Dermis microvascular lymphatic vessel endothelial cell (primary cell): ENCODE measurements around the gene AGA. TPM values are rescaled to one million over a fixed set of nuclear protein-coding genes. Genes with fewer than 3 reads are reported as not detected.

Source experiments
- DNase-seq, 2 donors: peaks; one replicate each; pipeline versions ENCODE4 v3.0.0 to v3.0.0-alpha.2; 2010; ENCODE audit warnings: low read depth in 2 of 2
- total RNA-seq: library from RNA; depleted of rRNA; stranded (reverse); fragments of >200 nt; gene quantifications from 2 replicates; pipeline ENCODE4 v1.2.1, GENCODE V29; 2014

Gene AGA
- total RNA-seq, 1 donor from 2014 or later, result 28.2 TPM

DNA sequence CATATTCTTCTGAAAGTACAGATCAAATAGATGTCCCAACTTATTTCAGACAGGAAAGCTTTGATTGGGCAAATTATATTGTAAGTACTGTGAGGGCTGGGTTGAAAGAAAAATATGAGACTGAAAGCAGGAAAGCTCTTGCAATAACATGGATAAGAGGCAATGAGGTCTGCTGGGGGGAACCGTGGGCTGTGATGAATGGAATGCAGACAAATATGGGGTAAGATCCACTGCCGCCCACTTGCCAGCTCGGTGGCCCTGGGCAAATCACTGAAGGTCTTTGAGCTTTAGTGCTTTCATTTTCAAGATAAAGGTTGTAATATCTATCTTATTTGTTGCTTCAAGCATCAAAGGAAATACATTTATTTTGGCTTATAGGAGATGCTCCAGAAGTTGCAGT is 51.0 kb downstream of the AGA start:
- DNase-seq, result no peak

- no peak for DNase-seq
Observed at GRCh38 chr4:177386278-177386815, 55.9 kb downstream of the AGA start.

DNA sequence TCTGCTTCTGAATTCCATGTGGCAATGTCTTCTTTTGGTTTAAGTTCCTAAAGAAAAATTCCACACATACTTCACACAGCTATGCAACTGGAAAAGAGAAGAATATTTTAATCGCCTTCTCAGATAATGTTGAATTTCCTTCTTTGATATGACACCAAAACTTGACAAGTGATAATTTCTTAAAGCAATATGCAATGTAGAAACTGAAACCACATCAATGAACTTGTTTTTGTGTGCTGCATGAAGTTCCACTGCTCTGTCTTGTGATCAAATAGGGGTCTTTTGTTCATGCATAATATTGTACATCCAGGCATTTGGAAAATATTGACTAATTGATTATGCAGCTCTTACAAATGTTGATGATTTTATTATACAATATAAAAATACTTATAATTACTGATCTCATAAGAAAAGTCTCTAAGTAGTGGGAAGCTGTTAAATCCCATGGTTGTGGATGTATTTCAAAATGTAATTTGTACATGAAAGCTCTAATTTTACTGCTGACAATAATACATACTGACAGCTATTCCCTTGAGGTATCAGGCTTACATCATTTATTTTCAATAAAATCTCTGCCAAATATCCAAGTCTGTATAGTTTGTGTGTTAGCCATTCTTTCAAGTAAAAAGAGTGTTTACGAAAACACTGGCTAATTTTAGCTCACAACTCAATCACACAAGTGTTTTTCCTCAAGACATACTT is 56.5 kb downstream of the AGA start:
- DNase-seq, result no peak

- DNase-seq, result no peak
Observed at GRCh38 chr4:177384856-177385397, 57.3 kb downstream of the AGA start.

DNA sequence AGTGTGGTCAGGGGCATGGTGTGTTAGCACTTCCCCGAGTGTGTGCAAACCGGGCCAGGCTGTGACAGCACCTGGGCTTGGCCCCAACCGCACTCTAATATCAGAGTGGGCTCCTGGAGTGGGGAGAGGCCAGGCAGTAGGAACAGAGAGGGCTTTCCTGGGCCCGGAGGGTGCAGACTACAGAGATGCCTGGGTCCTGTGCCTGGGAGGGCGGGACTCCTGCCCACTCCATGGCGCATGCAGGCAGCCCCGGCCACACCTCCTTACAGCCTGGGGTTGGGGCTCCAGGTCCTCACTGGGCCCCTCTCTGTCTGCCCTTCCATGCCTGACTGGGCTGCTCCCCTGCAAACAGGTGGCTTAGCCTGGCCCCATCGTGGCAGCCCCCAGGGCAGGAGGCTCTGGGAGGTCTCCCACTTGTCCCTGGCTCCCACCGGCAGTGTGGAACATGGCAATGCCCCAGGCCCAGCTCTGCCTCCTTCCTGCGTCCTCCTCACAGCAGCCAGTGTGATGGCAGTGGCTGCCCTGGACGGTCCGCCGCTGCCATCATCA is 60.4 kb downstream of the AGA start:
- DNase-seq, result no peak

Other genes with a start within 250 kb of the AGA start
- 2.3 and 3.9 TPM in 2 replicates for gene NEIL3, start 132.6 kb downstream of the AGA start, total RNA-seq